Measurements from ENCODE around the gene ADAM20. TPM values are rescaled to one million over a fixed set of nuclear protein-coding genes. Genes with fewer than 3 reads are reported as not detected.

Gene ADAM20
- total RNA-seq, 1 experiment from 2014 or later, result 1.8 TPM

- no TSS peak for BruUV-seq (replicated peaks)
- H3K36me3 Mint-ChIP-seq (ENCODE audit: insufficient read depth, unreplicated experiment), result no peaks in the 10 kb centered on the region
- peak overlapping the region; percentile 59 for H3K4me3 Mint-ChIP-seq (ENCODE audit: low read depth, unreplicated experiment)
Observed at GRCh38 chr14:70555890-70556289, 21.1 kb upstream of the ADAM20 start.

GRCh38 chr14:70538087-70538486, 3.3 kb upstream of the ADAM20 start:
- CTCF ChIA-PET, result no interaction called here
- H3K27ac Mint-ChIP-seq (ENCODE audit: unreplicated experiment), result no peak overlapping the region
- intact Hi-C loops (cut with micrococcal nuclease; ENCODE audit: unreplicated experiment), result no loop called here
- no peaks in the 10 kb centered on the region for H3K27me3 Mint-ChIP-seq (ENCODE audit: unreplicated experiment)
- H3K36me3 Mint-ChIP-seq (ENCODE audit: insufficient read depth, unreplicated experiment), result no peaks in the 10 kb centered on the region
- no peak overlapping the region for H3K4me3 Mint-ChIP-seq (ENCODE audit: low read depth, unreplicated experiment)
- H3K4me1 Mint-ChIP-seq (ENCODE audit: low read depth, unreplicated experiment), result no peaks in the 10 kb centered on the region
- DNase-seq, result no peak
- no TSS peak for BruUV-seq (replicated peaks)
- TF ChIP-seq CTCF (IDR thresholded peaks at IDR 0.05; ENCODE audit: unreplicated experiment), result no peak
- peaks cover 14% of the 10 kb centered on the region for H3K9me3 Mint-ChIP-seq (ENCODE audit: low read depth, unreplicated experiment)

More at GRCh38 chr14:70555890-70556289, 21.1 kb upstream of the ADAM20 start:
- Mint-ChIP-seq H3K4me1 (ENCODE audit: low read depth, unreplicated experiment) (peaks cover 8% of the 10 kb centered on the region), H3K9me3 (ENCODE audit: low read depth, unreplicated experiment) (peaks cover 2% of the 10 kb centered on the region), H3K27me3 (ENCODE audit: unreplicated experiment) (no peaks in the 10 kb centered on the region), H3K27ac (ENCODE audit: unreplicated experiment) (peak overlapping the region; percentile 11)
- no peak for TF ChIP-seq CTCF (IDR thresholded peaks at IDR 0.05; ENCODE audit: unreplicated experiment)
- CTCF ChIA-PET, result no interaction called here
- intact Hi-C loops (cut with micrococcal nuclease; ENCODE audit: unreplicated experiment), result no loop called here
- DNase-seq, result peak; percentile 24

- H3K27ac Mint-ChIP-seq (ENCODE audit: unreplicated experiment), result no peak overlapping the region
- H3K4me3 Mint-ChIP-seq (ENCODE audit: low read depth, unreplicated experiment), result no peak overlapping the region
- no peaks in the 10 kb centered on the region for H3K4me1 Mint-ChIP-seq (ENCODE audit: low read depth, unreplicated experiment)
- no peaks in the 10 kb centered on the region for H3K27me3 Mint-ChIP-seq (ENCODE audit: unreplicated experiment)
- H3K9me3 Mint-ChIP-seq (ENCODE audit: low read depth, unreplicated experiment), result peaks cover 14% of the 10 kb centered on the region
- no peaks in the 10 kb centered on the region for H3K36me3 Mint-ChIP-seq (ENCODE audit: insufficient read depth, unreplicated experiment)
- BruUV-seq (replicated peaks), result no TSS peak
- intact Hi-C loops (cut with micrococcal nuclease; ENCODE audit: unreplicated experiment), result no loop called here
- CTCF ChIA-PET, result no interaction called here
- no peak for TF ChIP-seq CTCF (IDR thresholded peaks at IDR 0.05; ENCODE audit: unreplicated experiment)
- DNase-seq, result no peak
Observed at GRCh38 chr14:70536830-70537229, 2.0 kb upstream of the ADAM20 start.

- TF ChIP-seq CTCF (IDR thresholded peaks at IDR 0.05; ENCODE audit: unreplicated experiment), result no peak
- Mint-ChIP-seq H3K9me3 (ENCODE audit: low read depth, unreplicated experiment) (no peaks in the 10 kb centered on the region), H3K27me3 (ENCODE audit: unreplicated experiment) (no peaks in the 10 kb centered on the region), H3K4me1 (ENCODE audit: low read depth, unreplicated experiment) (no peaks in the 10 kb centered on the region), H3K36me3 (ENCODE audit: insufficient read depth, unreplicated experiment) (no peaks in the 10 kb centered on the region), H3K4me3 (ENCODE audit: low read depth, unreplicated experiment) (no peak overlapping the region), H3K27ac (ENCODE audit: unreplicated experiment) (no peak overlapping the region)
- intact Hi-C loops (cut with micrococcal nuclease; ENCODE audit: unreplicated experiment), result no loop called here
- BruUV-seq (replicated peaks), result no TSS peak
- DNase-seq, result no peak
- CTCF ChIA-PET, result no interaction called here
Observed at GRCh38 chr14:70530417-70530816, 4.4 kb downstream of the ADAM20 start.

All from Calu3 (cell line).